ENCODE results near the gene SPTBN1. TPM values are rescaled to one million over a fixed set of nuclear protein-coding genes. Genes with fewer than 3 reads are reported as not detected.

SPTBN1 gene
- total RNA-seq, 4 donors from 2014 or later, result 353 to 606 (median 498) TPM

GRCh38 chr2:54663424-54664030 lies 207.4 kb downstream of the SPTBN1 start:
- H3K36me3 ChIP-seq, result peaks cover 0 to 86% of the 10 kb centered on the region in 2 donors
- WGBS, 2 donors (ENCODE audit: low coverage in 1 of 2), result 90 to 94% methylated on average over 12 to 13 of the region's 13 CpGs

GRCh38 chr2:54664238-54664786 lies 208.2 kb downstream of the SPTBN1 start:
- H3K9me3 ChIP-seq, result no peaks in the 10 kb centered on the region
- WGBS, 2 donors (ENCODE audit: low coverage in 1 of 2), result 97 to 100% methylated on average over 4 to 6 of the region's 18 CpGs
- H3K4me1 ChIP-seq, result peaks cover 37 to 52% (median 37%) of the 10 kb centered on the region in 3 donors
- H3K27ac ChIP-seq, result peak overlapping the region; percentile 81 to 90 (median 86)
- H3K36me3 ChIP-seq, result peaks cover 0 to 86% of the 10 kb centered on the region in 2 donors
- TF ChIP-seq CTCF (IDR thresholded peaks at IDR 0.05), result no peak
- TF ChIP-seq POLR2AphosphoS5 (IDR thresholded peaks at IDR 0.05), result no peak
- no peak for TF ChIP-seq POLR2A (IDR thresholded peaks at IDR 0.05)
- TF ChIP-seq EP300 (IDR thresholded peaks at IDR 0.05), result no peak
- no peaks in the 10 kb centered on the region for H3K27me3 ChIP-seq
- ATAC-seq, result no peak
- H3K4me3 ChIP-seq, result no peak overlapping the region

More at GRCh38 chr2:54663424-54664030, 207.4 kb downstream of the SPTBN1 start:
- Histone ChIP-seq H3K4me3 (no peak overlapping the region), H3K27me3 (no peaks in the 10 kb centered on the region), H3K27ac (peak overlapping the region in 3 of 4 donors; percentile 31 to 86 (median 85)), H3K4me1 (peaks cover 31 to 51% (median 32%) of the 10 kb centered on the region in 3 donors), H3K9me3 (no peaks in the 10 kb centered on the region)
- no peak for ATAC-seq
- no peak for TF ChIP-seq POLR2A (IDR thresholded peaks at IDR 0.05)
- TF ChIP-seq POLR2AphosphoS5 (IDR thresholded peaks at IDR 0.05), result no peak
- TF ChIP-seq EP300 (IDR thresholded peaks at IDR 0.05), result no peak
- no peak for TF ChIP-seq CTCF (IDR thresholded peaks at IDR 0.05)

GRCh38 chr2:54665436-54665856 lies 209.3 kb downstream of the SPTBN1 start:
- 0 to 21% methylated on average over 2 of the region's 3 CpGs for WGBS, 2 donors (ENCODE audit: low coverage in 1 of 2)
- no peak for TF ChIP-seq POLR2AphosphoS5 (IDR thresholded peaks at IDR 0.05)
- peak; percentile 22 to 56 (median 50) for TF ChIP-seq CTCF (IDR thresholded peaks at IDR 0.05)
- no peak for TF ChIP-seq POLR2A (IDR thresholded peaks at IDR 0.05)
- TF ChIP-seq EP300 (IDR thresholded peaks at IDR 0.05), result no peak
- peak overlapping the region; percentile 81 to 90 (median 86) for H3K27ac ChIP-seq
- no peak for ATAC-seq
- peaks cover 0 to 76% of the 10 kb centered on the region in 2 donors for H3K36me3 ChIP-seq
- H3K9me3 ChIP-seq, result no peaks in the 10 kb centered on the region
- H3K27me3 ChIP-seq, result no peaks in the 10 kb centered on the region
- H3K4me3 ChIP-seq, result no peak overlapping the region
- H3K4me1 ChIP-seq, result peaks cover 44 to 64% (median 48%) of the 10 kb centered on the region in 3 donors

GRCh38 chr2:54666131-54666633 lies 210.1 kb downstream of the SPTBN1 start:
- WGBS, 2 donors (ENCODE audit: low coverage in 1 of 2), result 0 to 4% methylated on average over 2 to 3 of the region's 3 CpGs
- Histone ChIP-seq H3K27me3 (no peaks in the 10 kb centered on the region), H3K36me3 (peaks cover 0 to 72% of the 10 kb centered on the region in 2 donors), H3K4me3 (peak overlapping the region in 1 of 2 donors; percentile 3), H3K9me3 (no peaks in the 10 kb centered on the region), H3K27ac (peak overlapping the region; percentile 81 to 90 (median 86)), H3K4me1 (peaks cover 44 to 71% (median 48%) of the 10 kb centered on the region in 3 donors)
- TF ChIP-seq POLR2AphosphoS5 (IDR thresholded peaks at IDR 0.05), result peak; percentile 44
- TF ChIP-seq EP300 (IDR thresholded peaks at IDR 0.05), result no peak
- peak; percentile 87 for ATAC-seq

- Histone ChIP-seq H3K4me3 (peak overlapping the region in 1 of 2 donors; percentile 3), H3K36me3 (peaks cover 0 to 68% of the 10 kb centered on the region in 2 donors), H3K9me3 (no peaks in the 10 kb centered on the region), H3K27me3 (no peaks in the 10 kb centered on the region), H3K27ac (peak overlapping the region; percentile 81 to 90 (median 86)), H3K4me1 (peaks cover 44 to 75% (median 48%) of the 10 kb centered on the region in 3 donors)
- TF ChIP-seq POLR2A (IDR thresholded peaks at IDR 0.05), result no peak
- peak; percentile 2 for TF ChIP-seq POLR2AphosphoS5 (IDR thresholded peaks at IDR 0.05)
- 0 to 35% methylated on average over 4 to 5 of the region's 6 CpGs for WGBS, 2 donors (ENCODE audit: low coverage in 1 of 2)
- ATAC-seq, result peak; percentile 68
These were observed 210.6 kb downstream of the SPTBN1 start for GRCh38 chr2:54666634-54667265.

Data from gastroesophageal sphincter (tissue), 4 donors.